Liver (tissue), 9 donors: Measurements from ENCODE around the gene LYZL1. TPM values are rescaled to one million over a fixed set of nuclear protein-coding genes. Genes with fewer than 3 reads are reported as not detected.
A peak's percentile ranks its signal among the peaks of the same experiment; 100 is the strongest.
"Not testable (repeated sequence)": the region's sequence is repeated elsewhere in the genome, so short reads cannot be mapped to it uniquely, and the experiment has no call there.

Experiments
- DNase-seq: peaks from one replicate; pipeline ENCODE4 v3.0.0-alpha.2; 2017; ENCODE audit warnings: low spot score
- H3K27ac ChIP-seq, 2 donors: one replicate each; pipeline ENCODE4 v1.7.0; 2013; ENCODE audit warnings: inconsistent platforms in 2 of 2, low read length in 2 of 2, control low read depth in 1 of 2, low read depth in 1 of 2, mild to moderate bottlenecking in 1 of 2
- H3K27me3 ChIP-seq, 4 donors: one replicate each; pipeline versions ENCODE4 v1.6.1 to v1.7.0; 2013; ENCODE audit warnings: low read length in 3 of 4, inconsistent platforms in 1 of 4, mild to moderate bottlenecking in 1 of 4, moderate library complexity in 1 of 4; ENCODE audit not compliant: control insufficient read depth in 4 of 4, insufficient read depth in 4 of 4
- H3K36me3 ChIP-seq, 4 donors: one replicate each; pipeline versions ENCODE4 v1.6.1 to v1.7.0; 2013; ENCODE audit warnings: low read length in 3 of 4, mild to moderate bottlenecking in 3 of 4, low read depth in 1 of 4, moderate library complexity in 1 of 4; ENCODE audit not compliant: control insufficient read depth in 4 of 4, insufficient read depth in 3 of 4
- H3K4me1 ChIP-seq, 4 donors: one replicate each; pipeline versions ENCODE4 v1.6.1 to v1.7.0; 2013; ENCODE audit warnings: low read length in 3 of 4, mild to moderate bottlenecking in 3 of 4, moderate library complexity in 1 of 4; ENCODE audit not compliant: control insufficient read depth in 4 of 4, insufficient read depth in 4 of 4
- H3K4me3 ChIP-seq, 3 donors: one replicate each; pipeline versions ENCODE4 v1.6.1 to v1.7.0; 2013; ENCODE audit warnings: low read length in 3 of 3, control low read depth in 1 of 3, low read depth in 1 of 3, mild to moderate bottlenecking in 1 of 3
- H3K9ac ChIP-seq, 2 donors: one replicate each; pipeline ENCODE4 v1.7.0; 2013; ENCODE audit warnings: low read length in 2 of 2, mild to moderate bottlenecking in 2 of 2, moderate library complexity in 2 of 2, control low read depth in 1 of 2, low read depth in 1 of 2
- H3K9me3 ChIP-seq, 4 donors: one replicate each; pipeline versions ENCODE4 v1.6.1 to v1.7.0; 2013; ENCODE audit warnings: low read length in 3 of 4; ENCODE audit not compliant: control insufficient read depth in 4 of 4
- EGR1 ChIP-seq, 2 donors: IDR thresholded peaks; 2 replicates each; pipeline ENCODE4 v1.6.1; 2016 to 2018; ENCODE audit warnings: antibody characterized with exemption in 2 of 2, low read depth in 2 of 2
- FOXA1 ChIP-seq: IDR thresholded peaks from 2 replicates; pipeline ENCODE4 v1.6.1; 2016; ENCODE audit warnings: antibody characterized with exemption
- FOXA2 ChIP-seq: IDR thresholded peaks from 2 replicates; pipeline ENCODE4 v1.6.1; 2016; ENCODE audit warnings: antibody characterized with exemption
- GABPA ChIP-seq, 2 donors: IDR thresholded peaks in 1 of 2; conservative IDR thresholded peaks in 1 of 2; 2 replicates each; pipeline ENCODE4 v1.6.1; 2016; ENCODE audit warnings: antibody characterized with exemption in 2 of 2, mild to moderate bottlenecking in 1 of 2, moderate library complexity in 1 of 2
- HNF4A ChIP-seq, 2 donors: conservative IDR thresholded peaks; 2 replicates each; pipeline ENCODE4 v1.6.1; 2016; ENCODE audit warnings: antibody characterized with exemption in 2 of 2, mild to moderate bottlenecking in 2 of 2
- HNF4G ChIP-seq: IDR thresholded peaks from 2 replicates; pipeline ENCODE4 v1.6.1; 2016; ENCODE audit warnings: antibody characterized with exemption
- JUND ChIP-seq, 2 donors: IDR thresholded peaks; 2 replicates each; pipeline ENCODE4 v1.6.1; 2016; ENCODE audit warnings: antibody characterized with exemption in 2 of 2
- NR2F2 ChIP-seq: IDR thresholded peaks from 2 replicates; pipeline ENCODE4 v1.6.1; 2016; ENCODE audit warnings: antibody characterized with exemption
- RAD21 ChIP-seq, 2 donors: IDR thresholded peaks; 2 replicates each; pipeline ENCODE4 v1.6.1; 2016; ENCODE audit warnings: antibody characterized with exemption in 2 of 2, mild to moderate bottlenecking in 2 of 2
- REST ChIP-seq: IDR thresholded peaks from 2 replicates; pipeline ENCODE4 v1.6.1; 2016; ENCODE audit warnings: antibody characterized with exemption, mild to moderate bottlenecking
- RXRA ChIP-seq, 2 donors: IDR thresholded peaks; 2 replicates each; pipeline ENCODE4 v1.6.1; 2017 to 2018; ENCODE audit warnings: antibody characterized with exemption in 2 of 2, mild to moderate bottlenecking in 1 of 2
- SP1 ChIP-seq: IDR thresholded peaks from 2 replicates; pipeline ENCODE4 v1.6.1; 2018; ENCODE audit warnings: antibody characterized with exemption, mild to moderate bottlenecking
- TAF1 ChIP-seq: conservative IDR thresholded peaks from 2 replicates; pipeline ENCODE4 v1.6.1; 2016; ENCODE audit warnings: antibody characterized with exemption, mild to moderate bottlenecking
- WGBS: extraction: QIAGEN DNeasy Blood & Tissue Kit; methylation state at CpG from one replicate; pipeline ENCODE4 v1.1.7; 2013; 5-methylcytosine and 5-hydroxymethylcytosine counted together
- polyA plus RNA-seq, 2 donors: library from polyadenylated mRNA; stranded (reverse) in 1 of 2; unstranded in 1 of 2; fragments of 200-250 nt in 1 of 2; fragments of >200 nt in 1 of 2; fragmentation: Nextera tagmentation in 1 of 2; extraction: Ambion mirVana in 1 of 2; gene quantifications; one replicate each; pipeline versions ENCODE4 v1.2.1 to v1.2.3, GENCODE V29; 2013 to 2015
- total RNA-seq, 2 donors: library from RNA; depleted of rRNA; stranded (reverse); fragments of >200 nt; gene quantifications; one replicate each; pipeline ENCODE4 v1.2.3, GENCODE V29; 2014
- TF ChIP-seq, protein P1 (sequence below): fragments of 150-350 bp; IDR thresholded peaks from 2 replicates; pipeline ENCODE4 v1.5.1; 2017; ENCODE audit warnings: improper control_type of control experiment, low read depth, low read length; ENCODE audit not compliant: missing input control
- TF ChIP-seq, protein P2 (sequence below): IDR thresholded peaks from 2 replicates; pipeline ENCODE4 v1.6.1; 2016; ENCODE audit warnings: antibody characterized with exemption
- TF ChIP-seq, protein P3 (sequence below): IDR thresholded peaks from 2 replicates; pipeline ENCODE4 v1.6.1; 2016; ENCODE audit warnings: antibody characterized with exemption
- donor health status: healthy.
- donor health status: healthy.
- donor health status: healthy.
- donor health status: healthy.
- donor health status: healthy.

LYZL1 gene
- not detected for total RNA-seq
- polyA plus RNA-seq, result not detected

- not testable (repeated sequence) for DNase-seq, H3K4me3 ChIP-seq, H3K27ac ChIP-seq, H3K9ac ChIP-seq, H3K27me3 ChIP-seq, H3K4me1 ChIP-seq, H3K36me3 ChIP-seq, H3K9me3 ChIP-seq
- 95% methylated on average over 6 of the region's 6 CpGs for WGBS
These were observed at the start of gene LYZL1 for GRCh38 chr10:29288906-29289305. Gene LYZL1, plus strand, starts transcription at chr10:29289070. Its CDS starts 2,798 bp downstream, at chr10:29291868.

GRCh38 chr10:29239569-29240472, 49.0 kb upstream of the LYZL1 start:
- WGBS, result 68% methylated on average over 15 of the region's 15 CpGs
- DNase-seq, result no peak
- Histone ChIP-seq H3K4me3 (no peak overlapping the region), H3K4me1 (no peaks in the 10 kb centered on the region), H3K27me3 (no peaks in the 10 kb centered on the region), H3K36me3 (no peaks in the 10 kb centered on the region), H3K9me3 (no peaks in the 10 kb centered on the region), H3K27ac (no peak overlapping the region), H3K9ac (no peak overlapping the region)
- TF ChIP-seq FOXA1 (no peak), FOXA2 (no peak), RAD21 (IDR thresholded peaks at IDR 0.05) (peak; percentile 93 to 94), HNF4A (conservative IDR thresholded peaks at IDR 0.05) (peak; percentile 18 to 37), GABPA (IDR thresholded peaks at IDR 0.05 in 1 of 2, conservative IDR thresholded peaks at IDR 0.05 in 1 of 2) (no peak), RXRA (IDR thresholded peaks at IDR 0.05) (no peak), HNF4G (no peak), REST (no peak)
- TF ChIP-seq, protein P1, sequence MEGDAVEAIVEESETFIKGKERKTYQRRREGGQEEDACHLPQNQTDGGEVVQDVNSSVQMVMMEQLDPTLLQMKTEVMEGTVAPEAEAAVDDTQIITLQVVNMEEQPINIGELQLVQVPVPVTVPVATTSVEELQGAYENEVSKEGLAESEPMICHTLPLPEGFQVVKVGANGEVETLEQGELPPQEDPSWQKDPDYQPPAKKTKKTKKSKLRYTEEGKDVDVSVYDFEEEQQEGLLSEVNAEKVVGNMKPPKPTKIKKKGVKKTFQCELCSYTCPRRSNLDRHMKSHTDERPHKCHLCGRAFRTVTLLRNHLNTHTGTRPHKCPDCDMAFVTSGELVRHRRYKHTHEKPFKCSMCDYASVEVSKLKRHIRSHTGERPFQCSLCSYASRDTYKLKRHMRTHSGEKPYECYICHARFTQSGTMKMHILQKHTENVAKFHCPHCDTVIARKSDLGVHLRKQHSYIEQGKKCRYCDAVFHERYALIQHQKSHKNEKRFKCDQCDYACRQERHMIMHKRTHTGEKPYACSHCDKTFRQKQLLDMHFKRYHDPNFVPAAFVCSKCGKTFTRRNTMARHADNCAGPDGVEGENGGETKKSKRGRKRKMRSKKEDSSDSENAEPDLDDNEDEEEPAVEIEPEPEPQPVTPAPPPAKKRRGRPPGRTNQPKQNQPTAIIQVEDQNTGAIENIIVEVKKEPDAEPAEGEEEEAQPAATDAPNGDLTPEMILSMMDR, result peak; percentile 79

GRCh38 chr10:29240986-29241660, 47.7 kb upstream of the LYZL1 start:
- no peak overlapping the region for H3K27ac ChIP-seq
- H3K27me3 ChIP-seq, result no peaks in the 10 kb centered on the region
- H3K9ac ChIP-seq, result no peak overlapping the region
- H3K4me3 ChIP-seq, result no peak overlapping the region
- no peaks in the 10 kb centered on the region for H3K36me3 ChIP-seq
- TF ChIP-seq HNF4A (conservative IDR thresholded peaks at IDR 0.05) (no peak), NR2F2 (no peak), FOXA1 (no peak), TAF1 (no peak), GABPA (IDR thresholded peaks at IDR 0.05 in 1 of 2, conservative IDR thresholded peaks at IDR 0.05 in 1 of 2) (no peak), SP1 (no peak), FOXA2 (no peak), RAD21 (IDR thresholded peaks at IDR 0.05) (no peak), EGR1 (IDR thresholded peaks at IDR 0.05; ENCODE audit: low read depth in 2 of 2) (no peak), JUND (IDR thresholded peaks at IDR 0.05) (no peak), REST (no peak), HNF4G (no peak), RXRA (IDR thresholded peaks at IDR 0.05) (no peak)
- TF ChIP-seq, protein P2, sequence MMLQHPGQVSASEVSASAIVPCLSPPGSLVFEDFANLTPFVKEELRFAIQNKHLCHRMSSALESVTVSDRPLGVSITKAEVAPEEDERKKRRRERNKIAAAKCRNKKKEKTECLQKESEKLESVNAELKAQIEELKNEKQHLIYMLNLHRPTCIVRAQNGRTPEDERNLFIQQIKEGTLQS, result no peak
- TF ChIP-seq, protein P3, sequence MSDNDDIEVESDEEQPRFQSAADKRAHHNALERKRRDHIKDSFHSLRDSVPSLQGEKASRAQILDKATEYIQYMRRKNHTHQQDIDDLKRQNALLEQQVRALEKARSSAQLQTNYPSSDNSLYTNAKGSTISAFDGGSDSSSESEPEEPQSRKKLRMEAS, result no peak
- 82% methylated on average over 15 of the region's 15 CpGs for WGBS
- H3K4me1 ChIP-seq, result no peaks in the 10 kb centered on the region
- H3K9me3 ChIP-seq, result no peaks in the 10 kb centered on the region
- no peak for DNase-seq
